GM23338 (cell line): ENCODE results near the gene SNRNP200. TPM values are rescaled to one million over a fixed set of nuclear protein-coding genes. Genes with fewer than 3 reads are reported as not detected.

Experiments used
- ATAC-seq: fragments of 200-7000 bp; cut with Tn5 transposase; 3 replicates; pipeline ENCODE4 v1.9.1; 2020
- DNase-seq: peaks from one replicate; pipeline ENCODE4 v3.0.0-alpha.2; 2015; ENCODE audit warnings: low spot score
- H2AFZ ChIP-seq: fragments of 200-600 bp; sonication (generic); 2 replicates; pipeline ENCODE4 v1.8.0; 2016; ENCODE audit warnings: antibody characterized with exemption, mild to moderate bottlenecking, moderate library complexity
- H3F3A ChIP-seq: fragments of 200-600 bp; sonication (generic); replicated peaks from 2 replicates; pipeline ENCODE4 v1.8.0; 2017; ENCODE audit warnings: antibody characterized with exemption, mixed run types, low read depth
- H3K27ac ChIP-seq: fragments of 200-600 bp; sonication (generic); 2 replicates; pipeline ENCODE4 v1.6.1; 2016; ENCODE audit warnings: low read depth
- H3K27me3 ChIP-seq: fragments of 200-600 bp; sonication (generic); 2 replicates; pipeline ENCODE4 v1.8.0; 2016; ENCODE audit warnings: mild to moderate bottlenecking, mixed run types, moderate library complexity; ENCODE audit not compliant: insufficient read depth
- H3K36me3 ChIP-seq: fragments of 200-600 bp; sonication (generic); 2 replicates; pipeline ENCODE4 v1.8.0; 2016; ENCODE audit warnings: mild to moderate bottlenecking; ENCODE audit not compliant: insufficient read depth
- H3K4me1 ChIP-seq: fragments of 200-600 bp; sonication (generic); 2 replicates; pipeline ENCODE4 v1.8.0; 2016; ENCODE audit warnings: mild to moderate bottlenecking, moderate library complexity; ENCODE audit not compliant: insufficient read depth
- H3K4me2 ChIP-seq: fragments of 200-600 bp; sonication (generic); 2 replicates; pipeline ENCODE4 v1.7.1; 2017; ENCODE audit warnings: mixed run types
- H3K4me3 ChIP-seq: fragments of 200-600 bp; sonication (generic); 2 replicates; pipeline ENCODE4 v1.6.1; 2016; ENCODE audit warnings: mixed run types
- H3K79me2 ChIP-seq: fragments of 200-600 bp; sonication (generic); replicated peaks from 2 replicates; pipeline ENCODE4 v1.8.0; 2017; ENCODE audit warnings: mild to moderate bottlenecking; ENCODE audit not compliant: insufficient read depth
- H3K9me2 ChIP-seq: fragments of 200-600 bp; sonication (generic); 2 replicates; pipeline ENCODE4 v1.8.0; 2017; ENCODE audit not compliant: insufficient read depth
- H4K20me1 ChIP-seq: fragments of 200-600 bp; sonication (generic); replicated peaks from 2 replicates; pipeline ENCODE4 v1.8.0; 2017; ENCODE audit warnings: mild to moderate bottlenecking; ENCODE audit not compliant: insufficient read depth
- H3K27ac Mint-ChIP-seq: 2 replicates; pipeline ENCODE4 v1.8.0; 2020; ENCODE audit warnings: inconsistent platforms, mild to moderate bottlenecking, moderate library complexity, mixed read lengths
- H3K27me3 Mint-ChIP-seq: 3 replicates; pipeline ENCODE4 v1.8.0; 2022; ENCODE audit warnings: low read depth, mild to moderate bottlenecking, moderate library complexity, mixed read lengths, inconsistent platforms; ENCODE audit not compliant: insufficient read depth, poor library complexity
- H3K36me3 Mint-ChIP-seq: 3 replicates; pipeline ENCODE4 v1.8.0; 2021; ENCODE audit warnings: low read depth, mild to moderate bottlenecking, inconsistent platforms, moderate library complexity, mixed read lengths
- H3K4me1 Mint-ChIP-seq: 3 replicates; pipeline ENCODE4 v1.8.0; 2020; ENCODE audit warnings: mild to moderate bottlenecking, inconsistent platforms, mixed read lengths
- H3K4me3 Mint-ChIP-seq: 3 replicates; pipeline ENCODE4 v1.8.0; 2021; ENCODE audit warnings: moderate library complexity, mild to moderate bottlenecking, inconsistent platforms, mixed read lengths
- H3K9me3 Mint-ChIP-seq: 3 replicates; pipeline ENCODE4 v1.8.0; 2020; ENCODE audit warnings: moderate library complexity, mild to moderate bottlenecking, inconsistent platforms, mixed read lengths
- CREB1 ChIP-seq: fragments of 250-450 bp; sonication (Bioruptor Pico); IDR thresholded peaks from 2 replicates; pipeline ENCODE4 v1.5.0; 2020; ENCODE audit warnings: low read depth, mild to moderate bottlenecking, moderate library complexity
- CTCF ChIP-seq, 2 experiments: fragments of 200-600 bp in 1 of 2; sonication (generic) in 1 of 2; conservative IDR thresholded peaks; 2 replicates each; pipeline versions ENCODE4 v1.5.1 to v1.6.1; 2016 to 2017; ENCODE audit warnings: antibody characterized with exemption in 2 of 2, low read depth in 2 of 2, mild to moderate bottlenecking in 2 of 2, moderate library complexity in 1 of 2
- ETS1 ChIP-seq: IDR thresholded peaks from 2 replicates; pipeline ENCODE4 v1.6.1; 2016; ENCODE audit warnings: antibody characterized with exemption
- EZH2 ChIP-seq: fragments of 200-600 bp; sonication (generic); IDR thresholded peaks from one replicate; pipeline ENCODE4 v1.8.0; 2017; ENCODE audit warnings: antibody characterized with exemption, mild to moderate bottlenecking, low read depth; ENCODE audit not compliant: unreplicated experiment
- EZH2phosphoT487 ChIP-seq: fragments of 200-600 bp; sonication (generic); IDR thresholded peaks from one replicate; pipeline ENCODE4 v1.8.1; 2018; ENCODE audit warnings: antibody characterized with exemption; ENCODE audit not compliant: unreplicated experiment
- JUNB ChIP-seq: IDR thresholded peaks from one replicate; pipeline ENCODE4 v1.6.1; 2016; ENCODE audit warnings: antibody characterized with exemption; ENCODE audit not compliant: unreplicated experiment
- NANOG ChIP-seq: IDR thresholded peaks from 2 replicates; pipeline ENCODE4 v1.6.1; 2016; ENCODE audit warnings: antibody characterized with exemption, borderline replicate concordance
- REST ChIP-seq: IDR thresholded peaks from one replicate; pipeline ENCODE4 v1.6.1; 2018; ENCODE audit warnings: antibody characterized with exemption; ENCODE audit not compliant: unreplicated experiment
- ZNF114 ChIP-seq: fragments of 250-450 bp; sonication (Bioruptor Pico); IDR thresholded peaks from 2 replicates; pipeline ENCODE4 v1.5.0; 2020; ENCODE audit warnings: mild to moderate bottlenecking, moderate library complexity
- ZNF331 ChIP-seq: fragments of 250-450 bp; sonication (Bioruptor Pico); IDR thresholded peaks from 2 replicates; pipeline ENCODE4 v1.5.0; 2020; ENCODE audit warnings: low read depth, mild to moderate bottlenecking, moderate library complexity
- polyA plus RNA-seq: library from polyadenylated mRNA; unstranded; fragments of >200 nt; fragmentation: Nextera tagmentation; extraction: Ambion mirVana; gene quantifications from 2 replicates; pipeline ENCODE4 v1.2.1, GENCODE V29; 2016
- total RNA-seq: library from RNA; depleted of rRNA; stranded (reverse); fragments of >200 nt; shearing (Covaris generic); gene quantifications from 2 replicates; pipeline ENCODE4 v1.2.3, GENCODE V29; 2014

SNRNP200 gene
- total and polyA plus RNA-seq, 2 experiments from 2014 or later = 70.7 to 179 TPM

- no peaks in the 10 kb centered on the region for H4K20me1 ChIP-seq
Observed at GRCh38 chr2:96247009-96247408, 58.3 kb downstream of the SNRNP200 start.

More at GRCh38 chr2:96247009-96247408, 58.3 kb downstream of the SNRNP200 start:
- peaks cover 9% of the 10 kb centered on the region for H3K36me3 Mint-ChIP-seq
- H3K27ac ChIP-seq = no peak overlapping the region
- no peak overlapping the region for H2AFZ ChIP-seq
- H3K4me1 ChIP-seq = no peaks in the 10 kb centered on the region
- DNase-seq = no peak
- H3K4me2 ChIP-seq = no peak overlapping the region
- H3K4me3 Mint-ChIP-seq = no peak overlapping the region
- no peaks in the 10 kb centered on the region for H3K27me3 ChIP-seq
- no peak overlapping the region for H3K4me3 ChIP-seq
- no peaks in the 10 kb centered on the region for H3K27me3 Mint-ChIP-seq
- no peaks in the 10 kb centered on the region for H3K36me3 ChIP-seq
- no peaks in the 10 kb centered on the region; the same call in 1 of the 3 replicates for H3K9me3 Mint-ChIP-seq
- TF ChIP-seq EZH2 = no peak
- TF ChIP-seq ZNF114 (CRISPR knock-in tag) = no peak
- TF ChIP-seq REST = no peak
- TF ChIP-seq NANOG = no peak
- no peak for TF ChIP-seq EZH2phosphoT487
- no peak for TF ChIP-seq CREB1 (CRISPR knock-in tag)
- TF ChIP-seq CTCF (conservative IDR thresholded peaks at IDR 0.05; ENCODE audit: low read depth in 2 of 2) = no peak
- TF ChIP-seq ZNF331 (CRISPR knock-in tag) = no peak
- TF ChIP-seq ETS1 = no peak
- no peak for TF ChIP-seq JUNB
- H3K27ac Mint-ChIP-seq = no peak overlapping the region
- no peaks in the 10 kb centered on the region for H3K79me2 ChIP-seq
- H3F3A ChIP-seq = no peaks in the 10 kb centered on the region
- H3K9me2 ChIP-seq = no peaks in the 10 kb centered on the region
- peak; percentile 59 for ATAC-seq
- peaks cover 3% of the 10 kb centered on the region; the same call in 1 of the 3 replicates for H3K4me1 Mint-ChIP-seq
